PC-9 (cell line): ENCODE results near the gene ASB10. TPM values are rescaled to one million over a fixed set of nuclear protein-coding genes. Genes with fewer than 3 reads are reported as not detected.

Experiments
- BruUV-seq: library from RNA; stranded (reverse); fragments of 400-500 nt; replicated peaks from 2 replicates; lab custom pipeline; 2021; lab: Mats Ljungman, UMichigan
- CTCF ChIA-PET: fragments of 300-600 bp; sonication (Branson Sonifier 250); formaldehyde crosslinking; loops from one replicate; lab custom pipeline; 2022; ENCODE audit warnings: antibody characterized with exemption; lab: Charles Lee
- POLR2A ChIA-PET: fragments of 300-600 bp; sonication (Branson Sonifier 250); formaldehyde crosslinking; loops from one replicate; lab custom pipeline; 2022; ENCODE audit warnings: antibody characterized with exemption; ENCODE audit not compliant: unreplicated experiment; lab: Charles Lee
- DNase-seq, 2 experiments: peaks; one replicate each; pipeline versions ENCODE4 v3.0.0 to v3.0.0-alpha.2; 2015 to 2022; ENCODE audit warnings: mixed read lengths in 1 of 2
- H2AFZ ChIP-seq: fragments of 200-600 bp; sonication (generic); 2 replicates; pipeline ENCODE4 v1.8.1; 2017; ENCODE audit warnings: antibody characterized with exemption
- H3F3A ChIP-seq: fragments of 200-600 bp; sonication (generic); 2 replicates; pipeline ENCODE4 v1.8.1; 2017; ENCODE audit warnings: antibody characterized with exemption, mild to moderate bottlenecking, low read depth; ENCODE audit not compliant: insufficient read depth
- H3K27ac ChIP-seq: fragments of 200-600 bp; sonication (generic); 2 replicates; pipeline ENCODE4 v1.6.1; 2016; ENCODE audit warnings: mixed run types
- H3K27me3 ChIP-seq: fragments of 200-600 bp; sonication (generic); 2 replicates; pipeline ENCODE4 v1.6.1; 2016; ENCODE audit warnings: low read depth, mixed run types; ENCODE audit not compliant: insufficient read depth
- H3K36me3 ChIP-seq: fragments of 200-600 bp; sonication (generic); 2 replicates; pipeline ENCODE4 v1.6.1; 2016; ENCODE audit warnings: low read depth, mixed run types
- H3K4me1 ChIP-seq: fragments of 200-600 bp; sonication (generic); replicated peaks from 2 replicates; pipeline ENCODE4 v1.6.1; 2016; ENCODE audit warnings: mixed run types; ENCODE audit not compliant: insufficient read depth
- H3K4me2 ChIP-seq: fragments of 200-600 bp; sonication (generic); 2 replicates; pipeline ENCODE4 v1.6.1; 2017; ENCODE audit warnings: mixed run types
- H3K4me3 ChIP-seq: fragments of 200-600 bp; sonication (generic); 2 replicates; pipeline ENCODE4 v1.6.1; 2016; ENCODE audit warnings: mixed run types
- H3K79me2 ChIP-seq: fragments of 200-600 bp; sonication (generic); 2 replicates; pipeline ENCODE4 v1.6.1; 2017; ENCODE audit warnings: low read depth, mixed run types
- H3K9me2 ChIP-seq: fragments of 200-600 bp; sonication (generic); 2 replicates; pipeline ENCODE4 v1.8.1; 2017; ENCODE audit warnings: mild to moderate bottlenecking; ENCODE audit not compliant: insufficient read depth
- H3K9me3 ChIP-seq: fragments of 200-600 bp; sonication (generic); 2 replicates; pipeline ENCODE4 v1.8.1; 2016; ENCODE audit warnings: low read depth; ENCODE audit not compliant: insufficient read depth
- H4K20me1 ChIP-seq: fragments of 200-600 bp; sonication (generic); 2 replicates; pipeline ENCODE4 v1.8.1; 2017; ENCODE audit not compliant: insufficient read depth
- EZH2 ChIP-seq: fragments of 200-600 bp; sonication (generic); IDR thresholded peaks from 2 replicates; pipeline ENCODE4 v1.8.0; 2017; ENCODE audit warnings: antibody characterized with exemption, low read depth
- intact Hi-C: fragments of 100-400 bp; cut with micrococcal nuclease; formaldehyde crosslinking; loops from one replicate; pipeline ENCODE4 v1.10.0; 2022; ENCODE audit not compliant: unreplicated experiment
- total RNA-seq: library from RNA; stranded (reverse); gene quantifications from 2 replicates; pipeline ENCODE4 v1.2.3, GENCODE V29; 2021
- TF ChIP-seq, protein P1 (sequence below): fragments of 200-600 bp; sonication (generic); conservative IDR thresholded peaks from 2 replicates; pipeline ENCODE4 v1.6.1; 2017; ENCODE audit warnings: mixed run types, antibody characterized with exemption, mild to moderate bottlenecking, moderate library complexity

ASB10 gene
- total RNA-seq, 1 experiment from 2014 or later, result not detected

DNA sequence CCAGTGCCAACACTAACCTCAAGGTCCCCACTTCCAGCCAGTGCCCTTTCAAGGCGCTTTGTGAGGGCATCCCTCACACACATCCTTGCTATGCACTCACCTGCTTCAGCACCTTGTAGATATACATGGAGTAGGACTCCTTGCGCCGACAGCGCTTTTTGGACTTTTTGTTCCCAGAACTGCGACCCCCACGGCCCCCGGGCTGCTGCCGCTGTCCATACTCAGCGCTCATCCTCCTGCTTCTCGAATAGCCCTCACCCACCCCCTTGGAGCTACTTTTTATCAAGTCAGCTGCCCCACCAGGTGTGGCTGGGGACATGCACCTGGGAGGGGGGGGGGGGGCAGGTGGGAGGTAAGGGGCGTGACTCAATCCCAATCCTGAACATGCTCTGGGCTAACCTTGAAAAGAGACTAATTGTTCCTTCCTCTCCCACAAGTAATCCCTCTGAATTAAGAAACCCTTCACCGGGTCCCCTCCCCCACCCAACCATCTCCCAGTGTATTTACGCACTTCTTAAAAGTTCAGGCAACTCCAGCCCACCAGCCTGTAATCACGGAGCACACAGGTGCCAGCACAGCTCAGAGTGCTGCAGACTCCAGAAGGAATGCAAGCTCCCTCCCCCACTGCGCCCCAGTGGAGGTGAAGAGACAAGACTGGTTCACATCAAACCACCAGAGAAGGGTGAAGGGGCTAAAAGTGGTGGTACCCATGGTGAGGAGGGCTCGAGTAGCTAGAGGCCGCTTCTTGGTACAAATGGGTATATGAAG, 23.2 kb upstream of the ASB10 start, which contains the start of gene H2BK1:
H2BK1 (minus strand) TSS at position 402 of the 768 bp plus-strand sequence; CDS start at position 232, 170 bp downstream.
- H3F3A ChIP-seq, result peaks cover 20% of the 10 kb centered on the region
- TF ChIP-seq, protein P1, sequence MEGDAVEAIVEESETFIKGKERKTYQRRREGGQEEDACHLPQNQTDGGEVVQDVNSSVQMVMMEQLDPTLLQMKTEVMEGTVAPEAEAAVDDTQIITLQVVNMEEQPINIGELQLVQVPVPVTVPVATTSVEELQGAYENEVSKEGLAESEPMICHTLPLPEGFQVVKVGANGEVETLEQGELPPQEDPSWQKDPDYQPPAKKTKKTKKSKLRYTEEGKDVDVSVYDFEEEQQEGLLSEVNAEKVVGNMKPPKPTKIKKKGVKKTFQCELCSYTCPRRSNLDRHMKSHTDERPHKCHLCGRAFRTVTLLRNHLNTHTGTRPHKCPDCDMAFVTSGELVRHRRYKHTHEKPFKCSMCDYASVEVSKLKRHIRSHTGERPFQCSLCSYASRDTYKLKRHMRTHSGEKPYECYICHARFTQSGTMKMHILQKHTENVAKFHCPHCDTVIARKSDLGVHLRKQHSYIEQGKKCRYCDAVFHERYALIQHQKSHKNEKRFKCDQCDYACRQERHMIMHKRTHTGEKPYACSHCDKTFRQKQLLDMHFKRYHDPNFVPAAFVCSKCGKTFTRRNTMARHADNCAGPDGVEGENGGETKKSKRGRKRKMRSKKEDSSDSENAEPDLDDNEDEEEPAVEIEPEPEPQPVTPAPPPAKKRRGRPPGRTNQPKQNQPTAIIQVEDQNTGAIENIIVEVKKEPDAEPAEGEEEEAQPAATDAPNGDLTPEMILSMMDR, result no peak
- no peak for TF ChIP-seq EZH2
- H3K4me1 ChIP-seq, result no peaks in the 10 kb centered on the region
- no peaks in the 10 kb centered on the region for H4K20me1 ChIP-seq
- no peak within 1 kb of the TSS for H3K4me2 ChIP-seq
- no peaks in the 10 kb centered on the region for H3K79me2 ChIP-seq
- H3K27me3 ChIP-seq, result peaks cover 31% of the 10 kb centered on the region
- 0 out of 2 replicates have a peak, but pooled peaks cover 5% of the 10 kb centered on the region for H3K36me3 ChIP-seq
- intact Hi-C loops, result no loop called here
- no peaks in the 10 kb centered on the region for H3K9me3 ChIP-seq
- no peak within 1 kb of the TSS for H3K27ac ChIP-seq
- H3K9me2 ChIP-seq, result no peaks in the 10 kb centered on the region
- CTCF ChIA-PET, result no interaction called here
- H2AFZ ChIP-seq, result no peak within 1 kb of the TSS
- no peak for DNase-seq
- no peak within 1 kb of the TSS for H3K4me3 ChIP-seq
- POLR2A ChIA-PET, result no interaction called here
- BruUV-seq, result no TSS peak

DNA sequence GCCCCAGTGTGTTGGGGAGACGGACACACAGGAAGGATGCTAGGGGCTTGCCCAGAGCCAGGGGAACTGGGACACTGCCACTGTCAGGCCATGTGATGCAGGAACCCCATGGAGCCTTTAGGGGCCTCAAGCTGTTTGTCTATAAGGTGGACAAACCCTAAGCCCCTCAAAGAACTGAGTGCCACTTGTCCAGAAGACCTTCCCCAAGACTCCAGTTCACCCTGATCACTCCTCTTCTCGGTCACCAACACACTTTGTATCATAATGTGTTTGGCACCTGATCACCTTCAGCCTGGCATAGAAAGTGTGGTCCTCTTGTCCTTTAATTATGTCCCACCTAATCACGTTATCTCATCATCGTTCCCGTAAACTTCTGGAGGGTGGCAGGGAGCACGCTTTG, 22.5 kb upstream of the ASB10 start:
- no peaks in the 10 kb centered on the region for H3K79me2 ChIP-seq
- ChIA-PET CTCF (no interaction called here), POLR2A (no interaction called here)
- H3K36me3 ChIP-seq, result no peaks in the 10 kb centered on the region
- H3F3A ChIP-seq, result peaks cover 18% of the 10 kb centered on the region
- no peak overlapping the region for H2AFZ ChIP-seq
- DNase-seq, result no peak
- no peak overlapping the region for H3K4me3 ChIP-seq
- H4K20me1 ChIP-seq, result no peaks in the 10 kb centered on the region
- BruUV-seq, result no TSS peak
- no peaks in the 10 kb centered on the region for H3K4me1 ChIP-seq
- H3K9me2 ChIP-seq, result no peaks in the 10 kb centered on the region
- H3K27ac ChIP-seq, result no peak overlapping the region
- intact Hi-C loops, result no loop called here
- peaks cover 37% of the 10 kb centered on the region for H3K27me3 ChIP-seq
- no peak for TF ChIP-seq EZH2
- TF ChIP-seq, protein P1, result no peak
- H3K4me2 ChIP-seq, result no peak overlapping the region
- H3K9me3 ChIP-seq, result no peaks in the 10 kb centered on the region

DNA sequence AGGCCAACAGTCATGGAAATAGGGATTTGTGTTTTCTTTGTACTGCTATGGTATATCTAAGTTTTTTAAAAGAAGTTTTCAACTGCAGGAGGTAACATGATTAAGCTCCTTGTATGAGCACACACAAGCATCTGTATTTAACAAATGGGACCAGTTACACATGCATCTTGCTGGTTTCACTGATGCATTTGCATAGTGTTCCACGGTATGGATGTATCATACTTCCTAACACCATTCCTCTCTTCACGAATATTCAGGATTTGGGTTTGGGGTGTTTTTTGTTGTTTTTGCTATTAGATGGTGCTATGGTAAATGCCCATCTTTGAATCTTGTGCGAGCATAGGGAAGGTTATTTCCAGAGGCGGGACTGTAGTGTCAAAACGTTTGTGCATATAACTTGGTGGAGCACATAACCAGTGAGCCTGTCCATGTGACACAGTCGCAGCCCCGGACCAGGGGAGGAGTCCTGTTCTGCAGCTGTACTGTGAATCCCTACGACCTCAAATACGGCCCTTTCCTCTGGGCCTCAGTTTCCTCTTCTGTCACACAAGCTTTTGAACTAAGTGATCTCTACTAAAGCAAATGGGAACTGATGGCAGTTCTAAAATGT, 21.3 kb upstream of the ASB10 start:
- intact Hi-C loops, result no loop called here
- Histone ChIP-seq H3K27ac (no peak overlapping the region), H3K36me3 (no peaks in the 10 kb centered on the region), H3K4me3 (no peak overlapping the region), H3K4me2 (no peak overlapping the region), H3K4me1 (no peaks in the 10 kb centered on the region), H2AFZ (no peak overlapping the region), H4K20me1 (no peaks in the 10 kb centered on the region), H3K9me3 (no peaks in the 10 kb centered on the region), H3K79me2 (no peaks in the 10 kb centered on the region), H3F3A (peaks cover 11% of the 10 kb centered on the region), H3K27me3 (peaks cover 50% of the 10 kb centered on the region), H3K9me2 (no peaks in the 10 kb centered on the region)
- POLR2A ChIA-PET, result interaction anchor here (0.9 kb wide), 1 partner anchor 19 kb away, joined by 6 read pairs; no protein-coding TSS in a partner anchor
- no peak for DNase-seq
- TF ChIP-seq, protein P1, result no peak
- no peak for TF ChIP-seq EZH2
- CTCF ChIA-PET, result no interaction called here
- no TSS peak for BruUV-seq
